ENCODE data around the gene SHC3. TPM values are rescaled to one million over a fixed set of nuclear protein-coding genes. Genes with fewer than 3 reads are reported as not detected.

Gene SHC3
- total RNA-seq, 1 donor from 2014 or later, result 0.10 TPM

GRCh38 chr9:89114741-89115140, 63.9 kb downstream of the SHC3 start:
- DNase-seq (ENCODE audit: low spot score) (no peak), ATAC-seq (no peak)

- ATAC-seq (no peak), DNase-seq (ENCODE audit: low spot score) (no peak)
Observed at GRCh38 chr9:89113851-89114250, 64.8 kb downstream of the SHC3 start.

GRCh38 chr9:89112243-89112642, 66.4 kb downstream of the SHC3 start:
- ATAC-seq, result no peak
- no peak for DNase-seq (ENCODE audit: low spot score)

- DNase-seq (ENCODE audit: low spot score) (no peak), ATAC-seq (no peak)
Observed at GRCh38 chr9:89109666-89110065, 69.0 kb downstream of the SHC3 start.

GRCh38 chr9:89107406-89107805, 71.2 kb downstream of the SHC3 start:
- no peak for DNase-seq (ENCODE audit: low spot score)

GRCh38 chr9:89106224-89106851, 72.3 kb downstream of the SHC3 start:
- DNase-seq (ENCODE audit: low spot score), result no peak
- ATAC-seq, result no peak

More at GRCh38 chr9:89107406-89107805, 71.2 kb downstream of the SHC3 start:
- ATAC-seq, result no peak

- ATAC-seq, result no peak
- DNase-seq (ENCODE audit: low spot score), result no peak
Observed at GRCh38 chr9:89104821-89105220, 73.8 kb downstream of the SHC3 start.

- DNase-seq (ENCODE audit: low spot score) (no peak), ATAC-seq (no peak)
Observed at GRCh38 chr9:89097219-89097618, 81.4 kb downstream of the SHC3 start.

GRCh38 chr9:89096807-89097206, 81.8 kb downstream of the SHC3 start:
- DNase-seq (ENCODE audit: low spot score), result no peak
- no peak for ATAC-seq

- no peak for ATAC-seq
- DNase-seq (ENCODE audit: low spot score), result no peak
Observed at GRCh38 chr9:89095761-89096528, 82.7 kb downstream of the SHC3 start.

GRCh38 chr9:89093201-89093975, 85.2 kb downstream of the SHC3 start:
- no peak for DNase-seq (ENCODE audit: low spot score)
- ATAC-seq, result no peak

GRCh38 chr9:89089176-89089575, 89.4 kb downstream of the SHC3 start:
- DNase-seq (ENCODE audit: low spot score) (no peak), ATAC-seq (no peak)

GRCh38 chr9:89083626-89084025, 95.0 kb downstream of the SHC3 start:
- ATAC-seq, result no peak

GRCh38 chr9:89080193-89080592, 98.4 kb downstream of the SHC3 start:
- DNase-seq (ENCODE audit: low spot score), result no peak
- ATAC-seq, result no peak

More at GRCh38 chr9:89083626-89084025, 95.0 kb downstream of the SHC3 start:
- DNase-seq (ENCODE audit: low spot score), result no peak

- ATAC-seq (no peak), DNase-seq (ENCODE audit: low spot score) (no peak)
Observed at GRCh38 chr9:89079391-89079790, 99.2 kb downstream of the SHC3 start.

- no peak for DNase-seq (ENCODE audit: low spot score)
- no peak for ATAC-seq
Observed at GRCh38 chr9:89078860-89079259, 99.8 kb downstream of the SHC3 start.

- no peak for ATAC-seq
Observed at GRCh38 chr9:89078421-89078820, 100.2 kb downstream of the SHC3 start.

GRCh38 chr9:89077519-89077918, 101.1 kb downstream of the SHC3 start:
- no peak for DNase-seq (ENCODE audit: low spot score)
- ATAC-seq, result no peak

More at GRCh38 chr9:89078421-89078820, 100.2 kb downstream of the SHC3 start:
- DNase-seq (ENCODE audit: low spot score), result no peak

- ATAC-seq (no peak), DNase-seq (ENCODE audit: low spot score) (no peak)
Observed at GRCh38 chr9:89073397-89073796, 105.2 kb downstream of the SHC3 start.

- no peak for DNase-seq (ENCODE audit: low spot score)
- no peak for ATAC-seq
Observed at GRCh38 chr9:89071591-89071990, 107.0 kb downstream of the SHC3 start.

GRCh38 chr9:89066835-89067234, 111.8 kb downstream of the SHC3 start:
- DNase-seq (ENCODE audit: low spot score) (no peak), ATAC-seq (no peak)

- DNase-seq (ENCODE audit: low spot score) (no peak), ATAC-seq (no peak)
Observed at GRCh38 chr9:89065921-89066320, 112.7 kb downstream of the SHC3 start.
